Parathyroid adenoma (tissue), 2 donors: ENCODE data around the gene INTS7.

ENCODE experiments used
- H2AFZ ChIP-seq: fragments of 300-600 bp; sonication (generic); one replicate; pipeline ENCODE4 v1.7.0; 2017; ENCODE audit warnings: antibody characterized with exemption, mild to moderate bottlenecking
- H3K27ac ChIP-seq: fragments of 300-600 bp; sonication (generic); one replicate; pipeline ENCODE4 v1.7.0; 2017
- H3K27me3 ChIP-seq: fragments of 300-600 bp; sonication (generic); one replicate; pipeline ENCODE4 v1.7.0; 2017; ENCODE audit warnings: low read length; ENCODE audit not compliant: control insufficient read depth, insufficient read depth
- H3K36me3 ChIP-seq: fragments of 300-600 bp; sonication (generic); one replicate; pipeline ENCODE4 v1.7.0; 2017; ENCODE audit warnings: low read length; ENCODE audit not compliant: control insufficient read depth, insufficient read depth
- H3K4me1 ChIP-seq: fragments of 300-600 bp; sonication (generic); one replicate; pipeline ENCODE4 v1.7.0; 2017; ENCODE audit warnings: control low read depth
- H3K4me2 ChIP-seq: fragments of 300-600 bp; sonication (generic); one replicate; pipeline ENCODE4 v1.7.0; 2017; ENCODE audit warnings: low read length
- H3K4me3 ChIP-seq: fragments of 300-600 bp; sonication (generic); one replicate; pipeline ENCODE4 v1.7.0; 2017; ENCODE audit warnings: low read depth, low read length
- H3K79me2 ChIP-seq: fragments of 300-600 bp; sonication (generic); one replicate; pipeline ENCODE4 v1.7.0; 2017; ENCODE audit warnings: control low read depth
- H3K9ac ChIP-seq: fragments of 300-600 bp; sonication (generic); one replicate; pipeline ENCODE4 v1.7.0; 2017; ENCODE audit warnings: mild to moderate bottlenecking
- H3K9me3 ChIP-seq: fragments of 300-600 bp; sonication (generic); one replicate; pipeline ENCODE4 v1.7.0; 2017; ENCODE audit warnings: low read length; ENCODE audit not compliant: control insufficient read depth
- CTCF ChIP-seq: fragments of 300-600 bp; sonication (generic); IDR thresholded peaks from one replicate; pipeline ENCODE4 v1.7.0; 2017; ENCODE audit warnings: antibody characterized with exemption, mild to moderate bottlenecking
- donor health status: primary hyperparathyroidism.

Gene INTS7

GRCh38 chr1:211986628-211987254 lies 48.6 kb downstream of the INTS7 start:
- H3K79me2 ChIP-seq: no peaks in the 10 kb centered on the region
- H3K4me1 ChIP-seq: no peaks in the 10 kb centered on the region
- no peak overlapping the region for H3K27ac ChIP-seq
- no peak for TF ChIP-seq CTCF
- H2AFZ ChIP-seq: no peak overlapping the region
- H3K9me3 ChIP-seq: no peaks in the 10 kb centered on the region
- H3K4me3 ChIP-seq: no peak overlapping the region
- H3K36me3 ChIP-seq: no peaks in the 10 kb centered on the region
- H3K4me2 ChIP-seq: no peak overlapping the region
- no peaks in the 10 kb centered on the region for H3K27me3 ChIP-seq
- H3K9ac ChIP-seq: no peak overlapping the region

GRCh38 chr1:211985556-211986264 lies 49.6 kb downstream of the INTS7 start:
- no peaks in the 10 kb centered on the region for H3K79me2 ChIP-seq
- no peaks in the 10 kb centered on the region for H3K9me3 ChIP-seq
- no peaks in the 10 kb centered on the region for H3K36me3 ChIP-seq
- H3K27ac ChIP-seq: no peak overlapping the region
- no peaks in the 10 kb centered on the region for H3K4me1 ChIP-seq
- H2AFZ ChIP-seq: no peak overlapping the region
- no peak overlapping the region for H3K9ac ChIP-seq
- no peak for TF ChIP-seq CTCF
- no peaks in the 10 kb centered on the region for H3K27me3 ChIP-seq
- H3K4me2 ChIP-seq: no peak overlapping the region
- no peak overlapping the region for H3K4me3 ChIP-seq

GRCh38 chr1:211978596-211978995 lies 56.8 kb downstream of the INTS7 start:
- H3K9me3 ChIP-seq: no peaks in the 10 kb centered on the region
- H3K27me3 ChIP-seq: no peaks in the 10 kb centered on the region
- H3K27ac ChIP-seq: no peak overlapping the region
- H3K4me3 ChIP-seq: no peak overlapping the region
- H3K4me1 ChIP-seq: no peaks in the 10 kb centered on the region
- H2AFZ ChIP-seq: no peak overlapping the region
- no peak overlapping the region for H3K9ac ChIP-seq
- H3K4me2 ChIP-seq: no peak overlapping the region
- H3K36me3 ChIP-seq: no peaks in the 10 kb centered on the region
- no peaks in the 10 kb centered on the region for H3K79me2 ChIP-seq
- no peak for TF ChIP-seq CTCF

- Histone ChIP-seq H3K27ac (peak overlapping the region; percentile 12), H3K79me2 (no peaks in the 10 kb centered on the region), H3K9me3 (no peaks in the 10 kb centered on the region), H3K4me1 (no peaks in the 10 kb centered on the region), H3K4me3 (no peak overlapping the region), H3K9ac (no peak overlapping the region), H3K27me3 (no peaks in the 10 kb centered on the region), H3K4me2 (no peak overlapping the region), H2AFZ (peak overlapping the region; percentile 25), H3K36me3 (no peaks in the 10 kb centered on the region)
- no peak for TF ChIP-seq CTCF
These were observed 60.0 kb downstream of the INTS7 start for GRCh38 chr1:211975152-211975941.
